ENCODE measurements around the gene ATP2B2.
"Not testable (repeated sequence)": the region's sequence is repeated elsewhere in the genome, so short reads cannot be mapped to it uniquely, and the experiment has no call there.

The ATP2B2 gene

DNA sequence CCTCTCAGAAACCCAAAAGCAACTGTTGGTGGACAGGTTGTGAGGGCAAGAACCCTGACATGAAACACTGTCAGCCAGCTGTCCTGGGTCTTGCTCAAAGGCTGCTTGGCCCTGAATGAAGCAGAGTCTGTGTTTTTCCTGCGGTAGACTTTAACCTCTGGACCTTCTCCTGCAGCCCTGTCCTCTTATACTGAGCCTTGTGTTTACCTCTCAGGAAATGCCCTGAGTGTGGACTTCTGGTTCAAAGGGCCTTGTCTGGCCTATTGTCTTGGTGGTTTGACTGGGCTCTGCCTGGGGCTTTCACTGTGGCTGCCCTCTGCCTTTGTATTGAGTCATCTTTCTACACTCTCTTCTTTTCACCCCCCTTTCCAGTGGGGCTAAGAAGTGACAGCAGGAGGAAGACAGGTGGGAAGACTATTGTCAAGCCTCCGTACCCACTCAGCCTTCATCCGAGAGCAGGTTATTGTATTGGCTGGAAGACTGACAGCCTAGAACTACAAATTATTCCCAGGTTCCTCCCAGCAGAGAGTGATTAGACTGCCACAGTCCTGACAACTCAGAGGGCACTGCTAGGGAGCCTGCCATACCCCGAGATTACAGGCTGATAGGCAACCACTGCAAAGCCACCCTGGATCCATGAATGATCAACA, 187.9 kb downstream of the ATP2B2 start:
- no peak for DNase-seq

DNA sequence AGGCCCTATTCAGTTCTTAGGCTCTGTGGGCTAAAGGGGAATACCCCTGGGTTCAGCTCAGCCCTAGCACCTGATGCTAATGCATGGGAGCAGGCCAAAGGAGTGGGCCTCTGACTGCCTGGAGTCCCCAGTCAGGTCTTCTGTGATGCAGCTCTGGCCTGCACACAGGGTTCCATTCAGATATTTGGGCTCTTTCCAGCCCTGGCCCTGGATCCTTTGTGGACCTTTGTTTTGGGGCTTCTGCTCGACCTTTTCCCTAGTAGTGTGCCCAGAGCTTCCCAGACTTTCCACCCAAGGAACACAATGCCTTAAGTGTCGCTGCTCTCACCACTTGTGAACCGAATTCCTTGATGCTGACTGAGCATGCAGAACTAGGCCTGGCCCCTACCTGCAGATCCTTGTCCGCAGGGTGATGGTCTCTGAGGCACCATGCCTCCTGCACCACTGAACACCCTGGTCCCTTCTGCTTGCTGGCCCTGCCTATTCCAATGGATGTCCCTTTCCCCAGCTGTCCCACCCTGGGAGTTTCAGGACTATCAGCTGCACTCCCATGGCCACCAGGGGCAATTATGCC, 189.5 kb downstream of the ATP2B2 start:
- no peak for DNase-seq

DNA sequence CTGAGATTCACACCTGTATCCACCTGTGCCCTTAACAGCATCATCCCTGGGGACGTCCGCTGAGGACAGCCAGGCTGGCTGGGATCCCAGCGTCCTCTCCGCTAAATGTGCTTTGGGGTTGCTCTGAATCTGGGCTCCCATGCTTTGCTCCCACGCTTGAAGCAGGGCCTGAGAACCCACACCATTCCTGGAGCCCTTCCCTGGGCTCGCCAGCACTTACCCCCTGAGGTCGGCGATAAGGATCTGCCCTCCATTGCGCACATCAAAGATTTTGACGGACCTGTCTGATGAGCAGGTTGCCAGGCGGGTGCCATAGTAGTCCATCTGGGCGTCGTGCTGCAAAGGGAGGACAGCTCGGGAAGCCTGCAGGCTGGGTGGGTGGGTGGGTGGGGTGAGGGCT, 190.3 kb downstream of the ATP2B2 start:
- no peak for DNase-seq

DNA sequence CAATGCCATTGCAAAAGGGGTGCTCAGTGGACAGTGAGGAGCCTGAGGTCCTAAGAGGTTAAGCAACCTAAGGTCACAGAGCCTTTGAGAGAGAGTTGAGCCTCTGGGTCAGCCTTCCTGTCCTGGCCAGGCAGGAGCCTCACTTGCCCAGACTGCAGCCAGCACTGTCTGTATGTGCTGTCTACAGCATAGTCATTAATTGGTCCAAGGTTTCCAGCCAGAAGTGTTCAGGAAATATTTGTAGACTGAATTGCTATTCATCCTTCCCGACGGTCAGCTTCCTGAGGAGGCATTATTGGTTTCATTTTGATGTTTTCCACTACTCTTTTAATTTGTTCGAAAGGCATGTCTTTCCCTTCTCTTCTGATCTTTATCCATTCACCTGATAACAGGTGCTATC, 192.5 kb downstream of the ATP2B2 start:
- no peak for DNase-seq

DNA sequence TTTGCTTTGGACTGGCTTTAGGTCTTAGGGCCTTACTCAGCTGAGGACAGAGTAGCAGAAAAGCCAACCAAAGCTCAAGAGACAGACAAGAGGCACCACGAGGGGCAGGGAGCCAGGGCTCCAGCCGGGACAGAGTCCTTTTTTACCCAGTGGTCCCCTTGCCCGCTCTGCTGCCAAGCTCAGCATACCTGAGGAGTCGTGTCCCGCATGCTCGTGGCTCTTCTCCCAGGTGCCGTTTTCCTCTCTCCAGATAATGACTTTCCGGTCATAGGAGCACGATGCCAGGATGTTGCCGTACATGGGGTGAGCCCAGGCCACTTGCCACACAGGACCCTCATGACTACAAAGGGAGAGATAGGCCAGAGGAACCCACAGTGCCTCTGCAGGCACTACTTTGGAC, 193.0 kb downstream of the ATP2B2 start:
- no peak for DNase-seq

DNA sequence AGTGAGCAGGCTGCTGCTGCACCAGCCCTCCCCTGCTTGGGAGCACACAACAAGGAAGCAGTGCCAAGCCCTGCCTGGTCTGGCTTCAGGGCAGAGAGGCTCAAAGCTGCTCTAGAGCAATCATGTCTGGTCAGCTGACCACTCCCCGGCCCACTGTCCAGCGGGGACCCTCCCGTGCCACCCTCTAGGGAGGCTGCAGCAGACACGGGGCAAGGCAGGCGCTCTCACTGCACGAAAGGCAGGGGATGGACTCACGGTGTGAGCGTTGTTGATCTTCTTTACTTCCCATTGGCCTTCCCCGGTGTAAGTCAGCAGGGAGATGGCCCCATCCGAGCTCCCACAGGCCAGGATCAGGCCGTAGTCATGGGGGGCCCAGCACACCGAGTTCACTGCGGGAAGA, 193.7 kb downstream of the ATP2B2 start:
- DNase-seq, result no peak

DNA sequence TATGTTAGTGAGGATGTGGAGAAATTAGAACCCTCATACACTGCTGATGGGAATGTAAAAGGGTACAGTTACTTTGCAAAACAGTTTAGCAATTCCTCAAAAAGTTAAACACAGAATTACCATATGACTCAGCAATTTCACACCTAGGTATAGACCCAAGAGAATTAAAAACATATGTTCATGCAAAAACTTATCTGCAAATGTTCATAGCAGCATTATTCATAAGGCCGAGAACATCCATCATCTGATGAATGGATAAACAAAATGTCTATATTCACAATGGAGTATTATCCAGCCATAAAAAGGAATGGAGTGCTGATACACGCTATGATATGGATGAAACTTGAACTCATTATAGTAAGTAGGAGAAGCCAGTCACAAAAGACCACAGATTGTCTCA, 194.8 kb downstream of the ATP2B2 start:
- DNase-seq, result no peak

DNA sequence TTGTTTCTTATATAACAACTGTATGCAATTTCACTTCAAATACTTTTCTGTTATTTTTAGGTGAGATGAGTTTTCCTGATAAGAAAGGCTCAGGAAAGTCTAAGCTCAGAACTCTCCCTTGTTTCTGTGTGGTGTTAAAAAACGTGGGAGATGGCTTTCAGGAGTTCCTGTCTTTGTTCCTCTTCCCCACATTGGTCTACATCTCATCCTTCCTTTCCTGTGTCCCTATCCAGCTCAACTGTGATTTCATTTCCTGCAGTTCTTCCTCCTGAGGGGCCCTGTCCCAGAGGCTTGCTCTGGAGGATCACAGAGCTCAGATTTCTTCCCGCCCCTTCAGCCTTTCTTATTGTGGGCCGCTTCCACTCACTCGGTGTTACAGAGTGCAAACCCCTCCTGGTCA, 195.7 kb downstream of the ATP2B2 start:
- DNase-seq, result no peak

DNA sequence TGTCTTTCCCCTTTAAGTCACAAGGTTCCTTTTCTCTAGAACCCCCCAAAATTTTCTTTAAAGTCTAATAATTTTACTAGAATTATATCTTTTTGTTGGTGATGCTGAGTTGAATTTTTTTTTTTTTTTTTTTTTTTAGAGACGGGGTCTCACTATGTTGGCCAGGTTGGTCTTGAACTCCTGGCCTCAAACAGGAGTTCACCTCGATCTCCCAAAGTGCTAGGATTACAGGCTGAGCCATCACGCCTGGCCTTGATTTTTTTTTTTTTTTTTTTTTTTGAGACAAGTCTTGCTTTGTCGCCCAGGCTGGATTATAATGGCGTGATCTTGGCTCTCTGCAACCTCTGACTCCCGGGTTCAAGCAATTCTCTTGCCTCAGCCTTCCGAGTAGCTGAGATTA, 196.7 kb downstream of the ATP2B2 start:
- DNase-seq, result no peak

DNA sequence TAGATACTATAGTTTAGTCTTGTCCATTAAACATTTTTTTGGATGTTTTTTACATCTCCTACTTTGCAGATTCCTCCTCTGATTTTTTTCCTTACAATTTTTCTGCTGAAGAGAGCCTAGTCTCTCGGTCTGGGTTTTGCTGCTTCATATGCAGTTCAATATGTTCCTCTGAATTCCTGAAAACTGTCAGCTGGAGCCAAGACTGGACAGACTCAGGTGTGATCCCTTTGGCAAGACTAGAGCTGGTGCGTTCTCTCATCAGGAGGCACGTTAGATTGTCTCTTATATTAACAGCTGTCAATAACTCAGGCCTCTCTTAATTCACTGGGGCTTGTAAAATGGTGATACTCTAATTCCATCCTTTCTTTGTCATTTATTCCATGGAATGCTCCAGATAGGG, 199.2 kb downstream of the ATP2B2 start:
- DNase-seq, result no peak

DNA sequence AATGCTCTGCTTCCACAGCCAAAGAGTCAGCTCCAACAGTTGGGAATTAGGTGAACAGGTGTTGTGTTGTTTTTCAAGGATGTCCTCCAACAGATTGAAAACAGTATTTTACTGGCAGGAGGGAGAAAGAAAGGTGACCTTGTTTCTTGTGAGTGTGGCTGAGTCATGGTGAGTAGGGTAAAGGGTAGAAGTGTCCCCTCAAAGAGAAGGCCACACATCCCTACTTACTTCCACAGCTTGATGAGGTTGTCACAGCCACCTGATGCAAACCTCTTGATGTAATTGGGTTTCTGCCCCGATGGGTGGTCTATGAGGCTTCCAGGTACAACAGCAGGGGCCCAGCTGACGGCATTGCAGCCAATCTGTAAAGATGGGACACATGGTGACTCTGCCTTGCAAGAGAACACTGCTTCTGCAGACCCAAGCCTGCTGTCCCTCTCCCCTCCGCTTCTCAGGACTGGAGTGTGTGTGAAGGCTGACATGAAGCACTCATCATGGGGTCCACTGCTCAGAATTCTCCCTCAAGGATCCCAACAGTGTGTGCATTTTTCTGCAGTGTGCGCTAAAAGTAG, 200.0 kb downstream of the ATP2B2 start:
- DNase-seq, result no peak

DNA sequence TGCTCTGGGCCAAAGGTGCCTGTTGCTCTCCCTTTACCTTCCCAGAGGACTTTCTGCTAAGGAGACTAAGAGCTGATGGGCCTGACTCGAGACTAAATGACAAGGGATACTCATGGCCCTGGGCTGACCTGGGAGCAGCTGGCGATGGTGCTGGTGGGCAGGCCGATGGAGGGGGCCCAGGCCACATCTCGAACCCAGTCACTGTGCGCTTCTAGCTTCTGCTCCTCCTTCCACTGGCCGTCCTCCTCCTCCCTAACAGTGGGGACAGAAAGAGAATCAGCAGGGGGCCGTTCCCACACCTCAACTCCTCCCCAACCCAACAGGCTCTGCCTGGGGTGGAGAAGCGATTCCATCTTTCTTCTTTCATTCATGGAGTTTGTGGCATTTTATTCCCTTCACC, 200.5 kb downstream of the ATP2B2 start:
- no peak for DNase-seq

DNA sequence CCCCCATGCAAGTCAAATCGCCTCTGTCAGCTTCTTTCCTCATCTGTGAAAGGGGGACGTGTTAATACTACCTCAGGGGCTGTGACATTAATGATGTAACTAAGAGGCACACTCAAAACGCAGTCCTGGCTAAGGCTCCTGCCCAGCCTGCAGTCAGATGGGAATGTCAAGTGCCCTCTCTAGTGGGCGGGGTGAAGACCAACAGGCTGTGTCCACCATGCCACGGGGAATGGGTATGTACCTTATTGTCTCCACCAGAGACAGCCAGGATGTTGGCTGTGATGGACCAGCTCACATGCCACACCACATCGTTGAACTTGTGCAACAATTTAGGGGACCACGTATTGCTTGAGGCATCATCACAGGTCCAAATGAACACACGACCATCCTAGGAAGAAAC, 201.6 kb downstream of the ATP2B2 start:
- no peak for DNase-seq

DNA sequence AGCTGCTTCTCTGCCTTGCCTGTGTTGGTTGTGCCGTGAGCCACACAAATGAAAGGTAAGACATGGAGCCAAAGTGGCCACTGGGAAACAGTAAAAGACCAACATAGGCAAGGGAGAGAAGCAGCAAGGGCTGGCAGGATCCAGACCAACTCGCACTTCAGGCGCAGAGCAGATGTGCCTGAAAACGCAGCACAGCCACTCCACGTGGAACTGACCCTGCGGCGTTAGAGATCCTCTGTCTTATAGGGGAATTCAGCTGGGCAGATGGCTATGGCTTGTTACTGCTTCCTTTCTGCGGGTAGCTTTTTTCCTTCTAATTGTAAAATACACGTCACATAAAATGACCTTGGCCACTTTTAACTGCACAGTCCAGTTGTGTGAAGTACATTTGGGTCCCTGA, 202.3 kb downstream of the ATP2B2 start:
- no peak for DNase-seq

DNA sequence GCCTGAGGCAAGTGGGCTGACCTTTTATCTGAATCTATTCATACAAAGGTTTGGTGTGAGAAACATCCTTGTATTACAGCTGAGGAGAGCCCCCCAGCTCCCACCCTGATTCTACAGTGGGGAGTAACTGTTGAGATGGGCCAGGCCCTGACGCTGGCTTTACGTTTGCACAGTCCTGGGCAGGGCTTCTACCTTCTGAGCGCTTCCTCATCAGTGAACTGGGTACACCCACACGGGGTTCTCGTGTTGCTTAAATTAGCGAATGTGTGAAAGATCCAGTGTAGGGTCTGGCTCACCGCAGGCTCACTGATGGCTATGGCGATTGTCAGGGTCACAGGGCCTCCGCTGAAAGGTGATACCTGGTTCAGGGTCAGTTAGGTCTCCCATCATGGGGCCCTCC, 205.3 kb downstream of the ATP2B2 start:
- DNase-seq, result no peak

DNA sequence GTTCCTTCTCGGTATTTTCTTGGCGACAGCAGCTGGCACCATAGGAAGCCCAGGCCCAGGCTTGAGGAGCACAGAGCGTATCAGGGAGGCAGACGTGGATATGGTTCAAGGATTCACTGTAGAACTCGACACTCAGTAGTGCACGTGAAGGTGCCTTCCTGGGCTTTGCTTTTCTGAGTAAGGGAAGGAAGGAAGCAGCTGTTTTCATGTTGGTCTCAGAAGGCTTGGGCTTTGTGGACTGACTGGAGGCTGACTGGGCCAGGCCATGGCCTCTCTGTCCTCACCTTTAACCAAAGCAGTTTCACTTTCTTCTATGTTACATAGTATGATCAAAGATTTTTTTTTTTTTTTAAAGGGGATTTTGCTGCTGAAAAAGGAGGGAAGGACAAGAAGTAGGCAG, 205.7 kb downstream of the ATP2B2 start:
- DNase-seq, result no peak

DNA sequence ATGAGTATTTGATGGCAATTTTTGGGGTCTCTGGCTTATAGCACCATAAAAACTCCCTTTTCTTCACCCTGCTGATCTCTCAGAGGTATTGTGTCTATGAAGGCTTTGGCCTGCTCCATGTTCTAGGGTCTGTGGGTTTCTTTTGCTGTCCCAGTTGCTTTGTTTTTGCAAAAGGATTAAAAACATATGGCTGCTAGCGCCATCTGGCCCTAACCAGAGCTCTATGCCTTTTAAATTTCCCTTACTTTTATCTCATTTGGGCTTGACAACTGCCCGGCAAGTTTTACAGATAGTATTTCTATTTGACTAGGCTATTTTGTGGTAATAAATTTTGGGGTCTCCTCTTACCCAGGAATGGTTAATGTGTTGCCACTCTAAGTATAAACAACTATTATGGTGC, 206.2 kb downstream of the ATP2B2 start:
- DNase-seq, result no peak

DNA sequence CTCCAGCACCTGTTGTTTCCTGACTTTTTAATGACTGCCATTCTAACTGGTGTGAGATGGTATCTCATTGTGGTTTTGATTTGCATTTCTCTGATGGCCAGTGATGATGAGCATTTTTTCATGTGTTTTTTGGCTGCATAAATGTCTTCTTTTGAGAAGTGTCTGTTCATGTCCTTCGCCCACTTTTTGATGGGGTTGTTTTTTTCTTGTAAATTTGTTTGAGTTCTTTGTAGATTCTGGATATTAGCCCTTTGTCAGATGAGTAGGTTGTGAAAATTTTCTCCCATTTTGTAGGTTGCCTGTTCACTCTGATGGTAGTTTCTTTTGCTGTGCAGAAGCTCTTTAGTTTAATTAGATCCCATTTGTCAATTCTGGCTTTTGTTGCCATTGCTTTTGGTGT, 207.3 kb downstream of the ATP2B2 start:
- not testable (repeated sequence) for DNase-seq

DNA sequence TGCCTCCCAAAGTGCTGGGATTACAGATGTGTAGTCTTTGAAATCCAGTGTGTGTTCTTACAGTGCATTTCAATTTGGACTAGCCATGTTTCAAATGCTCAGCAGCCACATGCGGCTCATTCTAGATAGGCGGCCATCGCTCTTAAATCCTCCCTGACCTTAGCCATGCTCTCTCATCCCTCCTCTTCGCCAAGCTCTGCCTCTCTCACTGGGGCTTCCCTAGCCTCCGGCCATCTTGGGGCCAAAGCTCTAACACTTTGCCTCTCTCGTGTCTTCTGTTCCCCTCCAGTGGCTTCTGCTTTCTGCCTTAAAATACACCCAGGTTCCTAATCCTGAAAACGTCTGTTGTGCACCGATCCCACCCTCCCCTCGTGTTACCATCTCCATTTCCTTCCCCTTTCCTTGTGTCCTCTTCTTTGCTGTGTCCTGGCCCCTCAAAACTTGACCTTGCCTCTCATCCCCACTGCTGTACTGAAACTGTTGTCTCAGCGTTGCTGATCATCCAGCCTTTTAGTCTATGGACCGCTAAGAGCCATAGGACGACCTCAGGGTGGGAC, 211.3 kb downstream of the ATP2B2 start:
- no peak for DNase-seq

DNA sequence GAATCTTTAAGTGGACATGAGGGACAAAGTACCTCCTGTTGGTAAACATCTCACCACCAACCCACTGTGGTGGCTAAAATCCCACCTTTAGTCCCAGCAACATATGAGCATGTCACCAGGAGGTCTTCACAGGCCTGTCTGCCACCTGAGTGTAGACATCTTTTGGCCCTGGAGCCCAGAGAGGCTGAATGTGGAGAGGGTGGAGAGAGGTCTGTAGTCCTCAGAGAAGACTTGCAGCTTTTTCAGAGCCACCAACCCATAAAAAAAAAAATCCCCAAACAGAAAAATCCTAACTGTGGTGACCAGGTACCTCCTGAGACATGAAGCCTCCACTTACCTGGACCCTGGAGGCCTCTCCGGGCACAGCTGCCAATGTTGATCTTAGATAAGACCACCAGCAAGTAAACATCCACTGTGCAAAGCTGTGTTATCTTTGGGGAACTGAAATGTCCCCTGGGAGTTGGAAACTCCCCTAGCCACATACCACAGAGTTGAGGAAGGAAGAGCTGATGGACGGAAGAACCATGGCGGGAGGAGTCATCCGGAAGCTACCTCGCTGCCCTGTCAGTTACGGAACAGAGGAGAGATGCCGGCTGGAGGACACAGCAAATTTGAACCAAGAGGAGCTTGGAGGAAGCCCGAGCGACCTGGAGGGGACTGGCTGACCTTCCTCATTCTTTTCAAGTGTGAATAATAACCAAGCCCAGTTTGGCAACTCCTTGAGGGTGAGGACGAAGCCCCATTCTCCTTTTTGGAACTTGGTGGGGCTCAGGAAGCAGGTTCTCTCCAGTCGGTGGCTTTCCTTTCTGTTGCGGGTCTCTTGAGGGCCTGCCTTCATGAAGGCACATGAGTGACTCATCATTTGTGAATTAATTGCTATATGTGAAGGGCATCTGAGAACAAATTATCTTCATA, 212.6 kb downstream of the ATP2B2 start, which contains the start of gene GHRL:
Gene GHRL (minus strand): TSS at position 443 of the 915 bp plus-strand sequence. CDS start 2,767 bp downstream, outside the sequence.
- DNase-seq, result no peak

DNA sequence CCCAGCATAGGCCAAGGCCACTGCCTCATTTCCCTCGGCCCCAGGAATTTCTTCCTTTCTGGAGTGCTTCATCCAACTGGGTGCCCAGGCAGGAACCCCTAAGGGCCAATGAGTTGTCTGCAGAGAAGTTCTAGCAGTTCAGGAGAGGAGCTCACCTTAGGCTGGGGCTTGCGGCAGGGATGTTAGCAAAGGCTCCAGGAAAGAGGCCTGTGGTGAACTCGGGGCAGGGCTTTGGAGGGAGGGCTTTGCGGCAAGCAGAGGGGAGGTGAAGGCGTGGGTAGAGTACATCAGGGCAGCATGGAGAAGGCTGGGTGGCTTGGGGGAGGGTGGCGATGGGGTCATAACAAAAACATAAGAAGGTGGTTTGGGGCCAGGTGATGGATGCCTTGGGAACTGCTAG, 213.7 kb downstream of the ATP2B2 start:
- DNase-seq, result no peak

DNA sequence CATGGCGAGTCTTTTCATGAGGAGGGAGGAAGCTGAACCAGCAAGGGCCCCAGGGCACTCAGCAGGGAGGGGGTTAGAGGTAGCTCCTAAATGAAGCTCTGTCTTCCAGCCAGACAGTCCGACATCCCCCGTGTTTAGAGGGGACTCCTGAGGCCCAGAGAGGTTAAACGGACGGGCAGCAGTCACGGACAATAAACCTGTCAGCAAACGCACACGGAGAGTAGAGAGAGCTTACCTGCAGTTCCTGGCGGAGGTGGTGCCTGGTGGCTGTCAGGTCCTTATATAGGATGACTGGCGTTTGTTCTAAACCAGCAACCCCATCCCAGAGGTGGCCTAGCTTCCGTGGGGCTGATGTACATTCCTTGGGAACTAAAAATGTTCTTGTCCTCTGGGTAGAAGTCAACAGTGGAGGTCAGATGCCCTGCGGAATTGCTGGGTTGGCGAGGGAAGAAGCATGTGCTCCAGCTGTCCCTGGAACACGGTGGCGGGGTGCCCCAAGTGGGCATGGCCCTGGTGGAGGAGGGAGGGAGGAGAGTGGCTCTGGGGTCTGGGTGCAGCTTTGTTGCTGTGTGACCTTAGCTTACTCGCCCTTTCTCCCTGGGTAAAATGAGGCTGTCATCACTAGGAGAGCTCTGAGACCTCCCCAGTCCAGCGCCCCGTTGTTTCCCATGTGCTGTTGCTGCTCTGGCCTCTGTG, 214.8 kb downstream of the ATP2B2 start:
- DNase-seq, result no peak
